SK-N-SH (cell line): ENCODE measurements around the gene S100A4. TPM values are rescaled to one million over a fixed set of nuclear protein-coding genes. Genes with fewer than 3 reads are reported as not detected.

ENCODE experiments used
- CTCF ChIA-PET: fragments of 300-600, 350-600 bp; formaldehyde crosslinking; extraction: SDS; loops from one replicate; lab custom pipeline; 2021; lab: Yijun Ruan, JAX
- POLR2A ChIA-PET: fragments of 350-600 bp; sonication (Branson Sonifier 250); formaldehyde crosslinking; extraction: SDS; loops from one replicate; lab custom pipeline; 2020; ENCODE audit warnings: antibody characterized with exemption, inconsistent platforms; lab: Yijun Ruan, JAX
- DNase-seq: peaks from one replicate; pipeline ENCODE4 v3.0.0; 2012
- H2AFZ ChIP-seq: fragments of 200-600 bp; sonication (generic); 2 replicates; pipeline ENCODE4 v1.8.1; 2016; ENCODE audit warnings: antibody characterized with exemption, mild to moderate bottlenecking, low read depth
- H3F3A ChIP-seq: fragments of 200-600 bp; sonication (generic); replicated peaks from 2 replicates; pipeline ENCODE3; 2016; ENCODE audit warnings: antibody characterized with exemption, mild to moderate bottlenecking; ENCODE audit not compliant: insufficient read depth
- H3K27ac ChIP-seq, 2 experiments: fragments of 200-500 bp in 1 of 2; fragments of 200-600 bp in 1 of 2; sonication (Bioruptor generic) in 1 of 2; sonication (generic), shearing (Covaris generic) in 1 of 2; 2 replicates each; pipeline versions ENCODE4 v1.5.1 to v1.6.1; 2014 to 2016; ENCODE audit warnings: low read depth in 2 of 2, inconsistent platforms in 1 of 2, low read length in 1 of 2, mild to moderate bottlenecking in 1 of 2, mixed read lengths in 1 of 2
- H3K27me3 ChIP-seq: fragments of 200-600 bp; sonication (generic), shearing (Covaris generic); 2 replicates; pipeline ENCODE4 v1.6.1; 2016; ENCODE audit warnings: mixed run types; ENCODE audit not compliant: insufficient read depth
- H3K36me3 ChIP-seq, 2 experiments: fragments of 200-500 bp in 1 of 2; fragments of 200-600 bp in 1 of 2; sonication (Bioruptor generic) in 1 of 2; sonication (generic) in 1 of 2; replicated peaks in 1 of 2; 2 replicates each; pipeline versions ENCODE3 to v1.5.1; 2014 to 2016; ENCODE audit warnings: low read length in 1 of 2, mild to moderate bottlenecking in 1 of 2; ENCODE audit not compliant: insufficient read depth in 2 of 2, control insufficient read depth in 1 of 2
- H3K4me1 ChIP-seq, 2 experiments: fragments of 200-500 bp in 1 of 2; fragments of 200-600 bp in 1 of 2; sonication (Bioruptor generic) in 1 of 2; sonication (generic), shearing (Covaris generic) in 1 of 2; 2 replicates each; pipeline versions ENCODE4 v1.5.1 to v1.6.1; 2014 to 2016; ENCODE audit warnings: low read depth in 1 of 2, low read length in 1 of 2, mixed run types in 1 of 2; ENCODE audit not compliant: insufficient read depth in 2 of 2, control insufficient read depth in 1 of 2
- H3K4me2 ChIP-seq: fragments of 200-600 bp; sonication (generic), shearing (Covaris generic); 2 replicates; pipeline ENCODE4 v1.6.1; 2017; ENCODE audit warnings: mixed run types
- H3K4me3 ChIP-seq, 2 experiments: fragments of 200-500 bp in 1 of 2; fragments of 200-600 bp in 1 of 2; sonication (Bioruptor generic) in 1 of 2; sonication (generic), shearing (Covaris generic) in 1 of 2; 2 replicates each; pipeline versions ENCODE4 v1.5.1 to v1.8.1; 2014 to 2016; ENCODE audit warnings: low read depth in 2 of 2, inconsistent platforms in 1 of 2, low read length in 1 of 2, mild to moderate bottlenecking in 1 of 2, mixed read lengths in 1 of 2, moderate library complexity in 1 of 2
- H3K79me2 ChIP-seq: fragments of 200-600 bp; sonication (generic); 2 replicates; pipeline ENCODE4 v1.8.1; 2017; ENCODE audit warnings: mild to moderate bottlenecking; ENCODE audit not compliant: insufficient read depth
- H3K9ac ChIP-seq: fragments of 200-600 bp; sonication (generic); 2 replicates; pipeline ENCODE4 v1.6.1; 2017; ENCODE audit warnings: mixed run types
- H3K9me2 ChIP-seq: fragments of 200-600 bp; sonication (generic); 2 replicates; pipeline ENCODE4 v1.6.1; 2017; ENCODE audit warnings: mixed run types
- H3K9me3 ChIP-seq: fragments of 200-600 bp; sonication (generic); 2 replicates; pipeline ENCODE4 v1.6.1; 2017; ENCODE audit warnings: mixed run types, mild to moderate bottlenecking, moderate library complexity
- H4K20me1 ChIP-seq: fragments of 200-600 bp; sonication (generic); 2 replicates; pipeline ENCODE4 v1.6.1; 2017; ENCODE audit warnings: mild to moderate bottlenecking, mixed run types; ENCODE audit not compliant: insufficient read depth
- WGBS: methylation state at CpG from one replicate; pipeline ENCODE4 v1.1.6; 2017; ENCODE audit warnings: low lambda C conversion rate; 5-methylcytosine and 5-hydroxymethylcytosine counted together
- polyA plus RNA-seq, 3 experiments: library from polyadenylated mRNA; depleted of rRNA; stranded (reverse); fragments of >200 nt; gene quantifications; 2 replicates each; pipeline ENCODE4 v1.2.3, GENCODE V29; 2012
- TF ChIP-seq, protein P1 (sequence below): IDR thresholded peaks from 2 replicates; pipeline ENCODE4; 2012
- TF ChIP-seq, protein P2 (sequence below): IDR thresholded peaks from 2 replicates; pipeline ENCODE4 v1.4.0; 2012; ENCODE audit warnings: low read depth, borderline replicate concordance
- TF ChIP-seq, protein P3 (sequence below): IDR thresholded peaks from 2 replicates; pipeline ENCODE4 v1.4.0; 2012; ENCODE audit warnings: low read depth, borderline replicate concordance
- TF ChIP-seq, protein P4 (sequence below): IDR thresholded peaks from 2 replicates; pipeline ENCODE4 v1.6.1; 2012; ENCODE audit warnings: mild to moderate bottlenecking, low read depth, low read length, moderate library complexity

Gene S100A4
- polyA plus RNA-seq, 1 of the 3 experiments (the other 2 are of a cell fraction), result 25.4 TPM

DNA sequence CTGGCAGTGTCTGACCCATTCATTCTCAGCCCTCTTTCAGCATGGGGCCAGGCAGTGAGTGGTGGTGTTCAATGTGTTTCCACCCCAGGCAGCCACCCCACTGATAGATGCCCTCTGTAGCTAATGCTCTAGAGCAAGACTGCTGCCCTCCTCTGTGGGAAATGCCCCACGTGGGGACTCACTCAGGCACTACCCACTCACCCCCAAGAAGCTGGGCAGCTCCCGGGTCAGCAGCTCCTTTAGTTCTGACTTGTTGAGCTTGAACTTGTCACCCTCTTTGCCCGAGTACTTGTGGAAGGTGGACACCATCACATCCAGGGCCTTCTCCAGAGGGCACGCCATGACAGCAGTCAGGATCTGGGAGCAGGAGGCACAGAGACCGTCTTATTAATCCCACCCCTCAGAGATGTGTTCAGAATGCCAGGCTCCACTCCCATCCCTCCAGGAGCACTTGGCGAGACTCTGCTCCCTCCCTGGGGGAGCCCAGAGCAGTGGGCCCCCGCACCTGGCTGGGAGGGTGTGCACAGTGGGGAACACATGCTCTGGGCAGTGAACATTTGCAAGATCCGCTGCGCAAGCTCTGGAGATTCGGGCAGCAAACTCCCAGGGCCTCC, 1.0 kb downstream of the S100A4 start (continued):
- TF ChIP-seq, protein P1, sequence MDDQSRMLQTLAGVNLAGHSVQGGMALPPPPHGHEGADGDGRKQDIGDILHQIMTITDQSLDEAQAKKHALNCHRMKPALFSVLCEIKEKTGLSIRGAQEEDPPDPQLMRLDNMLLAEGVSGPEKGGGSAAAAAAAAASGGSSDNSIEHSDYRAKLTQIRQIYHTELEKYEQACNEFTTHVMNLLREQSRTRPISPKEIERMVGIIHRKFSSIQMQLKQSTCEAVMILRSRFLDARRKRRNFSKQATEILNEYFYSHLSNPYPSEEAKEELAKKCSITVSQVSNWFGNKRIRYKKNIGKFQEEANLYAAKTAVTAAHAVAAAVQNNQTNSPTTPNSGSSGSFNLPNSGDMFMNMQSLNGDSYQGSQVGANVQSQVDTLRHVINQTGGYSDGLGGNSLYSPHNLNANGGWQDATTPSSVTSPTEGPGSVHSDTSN, result no peak
- TF ChIP-seq, protein P2, sequence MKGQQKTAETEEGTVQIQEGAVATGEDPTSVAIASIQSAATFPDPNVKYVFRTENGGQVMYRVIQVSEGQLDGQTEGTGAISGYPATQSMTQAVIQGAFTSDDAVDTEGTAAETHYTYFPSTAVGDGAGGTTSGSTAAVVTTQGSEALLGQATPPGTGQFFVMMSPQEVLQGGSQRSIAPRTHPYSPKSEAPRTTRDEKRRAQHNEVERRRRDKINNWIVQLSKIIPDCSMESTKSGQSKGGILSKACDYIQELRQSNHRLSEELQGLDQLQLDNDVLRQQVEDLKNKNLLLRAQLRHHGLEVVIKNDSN, result no peak
- TF ChIP-seq, protein P3, sequence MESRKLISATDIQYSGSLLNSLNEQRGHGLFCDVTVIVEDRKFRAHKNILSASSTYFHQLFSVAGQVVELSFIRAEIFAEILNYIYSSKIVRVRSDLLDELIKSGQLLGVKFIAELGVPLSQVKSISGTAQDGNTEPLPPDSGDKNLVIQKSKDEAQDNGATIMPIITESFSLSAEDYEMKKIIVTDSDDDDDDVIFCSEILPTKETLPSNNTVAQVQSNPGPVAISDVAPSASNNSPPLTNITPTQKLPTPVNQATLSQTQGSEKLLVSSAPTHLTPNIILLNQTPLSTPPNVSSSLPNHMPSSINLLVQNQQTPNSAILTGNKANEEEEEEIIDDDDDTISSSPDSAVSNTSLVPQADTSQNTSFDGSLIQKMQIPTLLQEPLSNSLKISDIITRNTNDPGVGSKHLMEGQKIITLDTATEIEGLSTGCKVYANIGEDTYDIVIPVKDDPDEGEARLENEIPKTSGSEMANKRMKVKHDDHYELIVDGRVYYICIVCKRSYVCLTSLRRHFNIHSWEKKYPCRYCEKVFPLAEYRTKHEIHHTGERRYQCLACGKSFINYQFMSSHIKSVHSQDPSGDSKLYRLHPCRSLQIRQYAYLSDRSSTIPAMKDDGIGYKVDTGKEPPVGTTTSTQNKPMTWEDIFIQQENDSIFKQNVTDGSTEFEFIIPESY, result no peak

DNA sequence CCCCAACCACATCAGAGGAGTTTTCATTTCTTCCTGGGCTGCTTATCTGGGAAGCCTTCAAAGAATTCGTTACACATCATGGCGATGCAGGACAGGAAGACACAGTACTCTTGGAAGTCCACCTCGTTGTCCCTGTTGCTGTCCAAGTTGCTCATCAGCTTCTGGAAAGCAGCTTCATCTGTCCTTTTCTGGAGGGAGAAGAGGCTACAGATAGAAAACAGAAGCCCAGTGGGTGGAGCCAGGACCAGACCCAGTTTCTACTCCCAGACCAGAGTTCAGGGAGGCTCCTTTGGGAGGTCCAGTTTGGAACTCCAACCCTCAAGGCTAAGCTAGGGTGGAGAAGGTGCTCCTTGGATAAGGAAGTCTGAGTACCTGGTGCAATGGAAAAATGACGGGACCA, 1.9 kb downstream of the S100A4 start:
- ChIA-PET CTCF (interaction anchor here (1.0 to 11.8 kb wide), 3 partner anchors 11 to 33 kb away, joined by 3 to 62 read pairs (median 20); no protein-coding TSS in a partner anchor), POLR2A (no interaction called here)
- H3F3A ChIP-seq, result peaks cover 11% of the 10 kb centered on the region
- no peak for DNase-seq
- no peak overlapping the region for H3K4me2 ChIP-seq
- TF ChIP-seq, protein P4, sequence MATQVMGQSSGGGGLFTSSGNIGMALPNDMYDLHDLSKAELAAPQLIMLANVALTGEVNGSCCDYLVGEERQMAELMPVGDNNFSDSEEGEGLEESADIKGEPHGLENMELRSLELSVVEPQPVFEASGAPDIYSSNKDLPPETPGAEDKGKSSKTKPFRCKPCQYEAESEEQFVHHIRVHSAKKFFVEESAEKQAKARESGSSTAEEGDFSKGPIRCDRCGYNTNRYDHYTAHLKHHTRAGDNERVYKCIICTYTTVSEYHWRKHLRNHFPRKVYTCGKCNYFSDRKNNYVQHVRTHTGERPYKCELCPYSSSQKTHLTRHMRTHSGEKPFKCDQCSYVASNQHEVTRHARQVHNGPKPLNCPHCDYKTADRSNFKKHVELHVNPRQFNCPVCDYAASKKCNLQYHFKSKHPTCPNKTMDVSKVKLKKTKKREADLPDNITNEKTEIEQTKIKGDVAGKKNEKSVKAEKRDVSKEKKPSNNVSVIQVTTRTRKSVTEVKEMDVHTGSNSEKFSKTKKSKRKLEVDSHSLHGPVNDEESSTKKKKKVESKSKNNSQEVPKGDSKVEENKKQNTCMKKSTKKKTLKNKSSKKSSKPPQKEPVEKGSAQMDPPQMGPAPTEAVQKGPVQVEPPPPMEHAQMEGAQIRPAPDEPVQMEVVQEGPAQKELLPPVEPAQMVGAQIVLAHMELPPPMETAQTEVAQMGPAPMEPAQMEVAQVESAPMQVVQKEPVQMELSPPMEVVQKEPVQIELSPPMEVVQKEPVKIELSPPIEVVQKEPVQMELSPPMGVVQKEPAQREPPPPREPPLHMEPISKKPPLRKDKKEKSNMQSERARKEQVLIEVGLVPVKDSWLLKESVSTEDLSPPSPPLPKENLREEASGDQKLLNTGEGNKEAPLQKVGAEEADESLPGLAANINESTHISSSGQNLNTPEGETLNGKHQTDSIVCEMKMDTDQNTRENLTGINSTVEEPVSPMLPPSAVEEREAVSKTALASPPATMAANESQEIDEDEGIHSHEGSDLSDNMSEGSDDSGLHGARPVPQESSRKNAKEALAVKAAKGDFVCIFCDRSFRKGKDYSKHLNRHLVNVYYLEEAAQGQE, result no peak
- no peaks in the 10 kb centered on the region for H3K27me3 ChIP-seq
- H3K4me3 ChIP-seq, result no peak overlapping the region
- no peaks in the 10 kb centered on the region for H3K36me3 ChIP-seq
- H2AFZ ChIP-seq, result no peak overlapping the region
- H3K4me1 ChIP-seq, result peaks cover 44 to 54% of the 10 kb centered on the region in 2 experiments; a peak in 3 of 4 replicates
- no peaks in the 10 kb centered on the region for H3K9me2 ChIP-seq
- WGBS, result 89% methylated on average over 4 of the region's 4 CpGs
- H3K9ac ChIP-seq, result no peak overlapping the region
- no peaks in the 10 kb centered on the region for H3K79me2 ChIP-seq
- no peaks in the 10 kb centered on the region for H3K9me3 ChIP-seq
- H4K20me1 ChIP-seq, result no peaks in the 10 kb centered on the region
- H3K27ac ChIP-seq, result no peak overlapping the region
